ENCODE data around the gene ZNF398. TPM values are rescaled to one million over a fixed set of nuclear protein-coding genes. Genes with fewer than 3 reads are reported as not detected.

The ZNF398 gene, protein sequence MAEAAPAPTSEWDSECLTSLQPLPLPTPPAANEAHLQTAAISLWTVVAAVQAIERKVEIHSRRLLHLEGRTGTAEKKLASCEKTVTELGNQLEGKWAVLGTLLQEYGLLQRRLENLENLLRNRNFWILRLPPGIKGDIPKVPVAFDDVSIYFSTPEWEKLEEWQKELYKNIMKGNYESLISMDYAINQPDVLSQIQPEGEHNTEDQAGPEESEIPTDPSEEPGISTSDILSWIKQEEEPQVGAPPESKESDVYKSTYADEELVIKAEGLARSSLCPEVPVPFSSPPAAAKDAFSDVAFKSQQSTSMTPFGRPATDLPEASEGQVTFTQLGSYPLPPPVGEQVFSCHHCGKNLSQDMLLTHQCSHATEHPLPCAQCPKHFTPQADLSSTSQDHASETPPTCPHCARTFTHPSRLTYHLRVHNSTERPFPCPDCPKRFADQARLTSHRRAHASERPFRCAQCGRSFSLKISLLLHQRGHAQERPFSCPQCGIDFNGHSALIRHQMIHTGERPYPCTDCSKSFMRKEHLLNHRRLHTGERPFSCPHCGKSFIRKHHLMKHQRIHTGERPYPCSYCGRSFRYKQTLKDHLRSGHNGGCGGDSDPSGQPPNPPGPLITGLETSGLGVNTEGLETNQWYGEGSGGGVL
- total RNA-seq = 6.0 and 7.6 TPM in 2 replicates

DNA sequence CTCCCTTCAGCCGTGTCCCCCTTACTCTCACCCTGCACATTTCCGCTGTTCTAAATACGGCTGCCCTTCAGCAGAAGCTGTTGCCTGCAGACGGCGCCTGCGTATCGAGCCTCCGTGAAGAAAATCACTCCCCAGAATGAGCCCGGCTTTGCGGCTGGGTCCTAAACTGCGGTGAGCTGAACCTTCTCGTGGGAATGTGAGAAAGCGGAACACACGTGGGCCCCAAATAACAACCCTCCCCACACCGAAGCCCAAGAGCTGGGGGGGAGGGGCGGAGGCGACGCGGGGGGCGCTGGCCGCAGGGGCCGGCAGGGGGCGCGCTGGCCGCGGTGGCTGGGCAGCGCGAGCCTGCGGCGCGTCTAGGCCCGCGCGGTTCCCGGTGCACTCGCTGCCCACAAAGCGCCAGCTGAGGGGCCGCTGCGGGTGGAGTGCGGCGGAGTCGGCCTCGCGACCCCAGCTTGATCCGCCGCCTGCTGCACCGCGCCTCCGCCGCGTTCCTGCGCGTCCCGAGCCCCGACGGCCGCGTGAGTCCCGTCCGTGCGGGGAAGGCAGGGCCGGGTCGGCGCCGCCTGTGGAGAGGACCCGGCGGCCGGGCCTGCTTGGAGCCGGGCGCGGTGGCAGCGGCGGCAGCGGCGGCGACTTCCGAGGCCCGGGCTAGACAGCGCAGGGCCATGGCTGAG lies at the start of gene ZNF398:
Gene ZNF398 (plus strand): TSS at position 382 of the 680 bp plus-strand sequence. CDS start 290 bp downstream, at position 672.

DNA sequence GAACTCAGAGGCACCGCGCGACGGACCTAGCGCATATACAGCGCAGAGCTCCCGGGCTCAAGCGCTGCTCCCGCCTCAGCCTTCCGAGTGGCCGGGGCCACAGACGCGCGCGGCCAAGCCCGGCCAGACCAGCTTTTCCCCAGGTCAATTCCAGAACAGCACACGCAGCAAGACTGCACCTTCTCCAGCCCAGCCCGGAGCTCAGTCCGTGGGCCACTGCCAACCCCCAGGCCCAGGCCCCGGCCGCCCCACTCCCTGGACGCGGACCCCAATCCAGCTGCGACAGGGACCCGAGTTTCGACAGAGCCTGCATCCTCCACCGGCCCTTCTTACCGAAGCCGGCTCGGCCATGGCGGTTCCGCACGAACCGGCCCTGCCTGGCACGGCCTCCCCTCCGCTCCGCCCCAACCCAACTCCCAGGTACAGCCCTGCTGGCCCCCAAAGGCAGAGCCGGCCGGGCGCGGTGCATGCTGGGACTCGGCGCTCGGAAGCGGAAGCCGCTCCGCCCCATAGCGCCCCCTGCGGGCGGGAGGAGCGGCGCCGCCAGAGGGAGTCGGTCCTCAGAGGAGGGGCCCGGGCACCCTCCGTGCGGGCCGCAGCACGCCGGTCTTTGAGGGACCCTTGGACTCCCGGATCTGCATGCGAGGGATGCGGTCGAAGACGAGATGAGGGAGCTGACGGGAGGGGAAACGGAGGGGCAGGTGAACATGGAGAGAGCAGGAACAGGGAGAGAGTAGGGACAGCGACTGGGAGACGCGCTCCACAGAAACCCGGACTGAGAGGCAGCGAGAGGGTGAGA lies 21.2 kb upstream of the ZNF398 start, which contains the start of gene ZNF425:
Gene ZNF425 (minus strand): TSS at position 462 of the 799 bp plus-strand sequence. CDS start 111 bp downstream, at position 351.

DNA sequence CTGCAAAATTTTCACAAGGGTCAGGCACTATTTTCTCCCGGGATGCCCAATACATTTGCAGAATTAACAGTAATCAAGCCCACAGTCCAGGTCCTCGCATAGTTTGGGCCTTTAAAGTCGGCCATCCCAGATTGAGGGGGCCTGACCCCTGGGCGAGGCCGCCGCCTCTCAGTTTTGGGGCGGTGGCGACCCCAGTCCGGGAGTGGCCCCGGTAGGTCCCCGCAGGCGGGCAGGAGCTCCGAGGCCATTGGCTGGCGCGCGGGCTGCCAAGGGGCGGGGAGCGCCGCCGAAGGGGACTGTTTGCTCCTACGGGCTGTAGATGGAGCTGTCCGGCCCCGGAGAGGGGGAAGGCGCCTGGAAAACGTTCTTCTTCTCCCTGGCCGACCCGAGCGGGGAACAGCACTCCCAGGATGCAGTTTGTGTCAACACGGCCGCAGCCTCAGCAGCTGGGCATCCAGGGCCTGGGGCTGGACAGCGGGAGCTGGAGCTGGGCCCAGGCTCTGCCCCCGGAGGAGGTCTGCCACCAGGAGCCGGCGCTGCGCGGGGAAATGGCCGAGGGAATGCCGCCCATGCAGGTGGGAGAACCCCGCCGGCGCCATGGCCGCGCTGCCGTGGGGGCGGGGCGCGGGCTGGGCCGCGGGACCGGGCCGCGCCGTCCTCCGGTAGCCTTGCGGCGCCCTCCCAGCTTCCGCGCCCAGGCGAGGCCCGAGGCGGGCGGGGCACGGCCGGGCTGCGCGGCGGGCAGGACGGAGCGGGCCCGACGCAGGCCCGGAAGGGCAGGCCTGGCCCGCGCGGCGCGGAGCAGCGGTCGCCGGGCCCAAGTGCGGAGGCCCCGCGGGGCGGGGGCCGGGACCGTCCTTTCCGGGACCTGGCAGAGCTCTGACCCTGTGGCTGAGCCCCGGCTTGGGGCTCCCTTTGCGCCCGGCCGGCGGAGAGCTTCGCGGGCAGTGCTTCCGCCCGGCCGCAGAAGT lies 48.2 kb downstream of the ZNF398 start, which contains the start of gene ZNF282:
Gene ZNF282 (plus strand): TSS at position 367 of the 971 bp plus-strand sequence. CDS start 44 bp downstream, at position 411.

Other genes starting within 250 kb of the ZNF398 start
- 290 and 300 TPM in 2 replicates for gene PDIA4, start 118.9 kb upstream of the ZNF398 start, total RNA-seq
- gene ZNF786, start 56.7 kb upstream of the ZNF398 start, total RNA-seq = 5.3 and 7.6 TPM in 2 replicates
- 1.5 and 2.7 TPM in 2 replicates for gene ZNF425, start 21.1 kb upstream of the ZNF398 start, total RNA-seq
- gene ZNF282, start 48.1 kb downstream of the ZNF398 start, total RNA-seq = 23.6 and 27.3 TPM in 2 replicates
- gene ZNF212, start 92.2 kb downstream of the ZNF398 start, total RNA-seq = 4.2 and 4.7 TPM in 2 replicates
- gene ZNF783, start 114.7 kb downstream of the ZNF398 start, total RNA-seq = 4.8 and 5.6 TPM in 2 replicates

All from dermis lymphatic vessel endothelial cell (primary cell).